Measurements from ENCODE around the gene EFCAB6. TPM values are rescaled to one million over a fixed set of nuclear protein-coding genes. Genes with fewer than 3 reads are reported as not detected.

Gene EFCAB6
- total and polyA plus RNA-seq, 7 donors, result 0.07 to 0.84 (median 0.50) TPM

DNA sequence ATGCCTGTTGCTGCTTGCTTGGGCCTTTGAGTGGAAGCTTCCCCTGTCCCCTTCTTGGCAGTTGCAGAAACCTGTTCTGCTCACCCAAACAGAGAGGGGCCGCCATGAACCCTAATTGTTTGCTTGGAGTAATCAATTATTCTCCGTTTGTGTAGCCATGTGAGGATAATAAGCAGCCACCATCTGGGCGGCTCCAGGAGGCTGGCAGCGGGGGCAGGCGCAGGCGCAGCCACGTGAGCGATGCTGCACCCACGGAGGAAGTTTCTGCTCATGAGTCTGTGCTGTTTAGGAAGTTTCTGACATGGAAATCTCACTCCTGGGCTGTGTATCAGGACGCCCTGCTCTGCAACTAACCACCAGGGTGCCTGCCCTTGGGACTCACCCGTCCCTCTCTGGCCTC is 310.2 kb downstream of the EFCAB6 start:
- H3K36me3 ChIP-seq (ENCODE audit: insufficient read depth in 1 of 2, low read depth in 1 of 2), result no peaks in the 10 kb centered on the region
- H3K4me1 ChIP-seq, result no peaks in the 10 kb centered on the region
- H3K4me3 ChIP-seq, result no peak overlapping the region
- ATAC-seq, result no peak
- H3K9me3 ChIP-seq, result no peaks in the 10 kb centered on the region
- no peak for TF ChIP-seq CTCF (IDR thresholded peaks at IDR 0.05)
- 65 to 72% (median 68%) methylated on average over 11 of the region's 11 CpGs for WGBS, 3 donors
- H3K27me3 ChIP-seq (ENCODE audit: insufficient read depth in 3 of 3, low read length in 2 of 3), result peaks cover 0 to 7% (median 0%) of the 10 kb centered on the region in 3 donors
- DNase-seq, result no peak
- H3K27ac ChIP-seq, result no peak overlapping the region
- intact Hi-C loops (cut with DNase I), result no loop called here

GRCh38 chr22:43500792-43501785 is 311.0 kb downstream of the EFCAB6 start:
- H3K4me3 ChIP-seq, result no peak overlapping the region
- H3K27ac ChIP-seq, result no peak overlapping the region
- TF ChIP-seq CTCF (IDR thresholded peaks at IDR 0.05), result no peak
- ATAC-seq (no peak), DNase-seq (no peak)
- intact Hi-C loops (cut with DNase I), result no loop called here
- H3K27me3 ChIP-seq (ENCODE audit: insufficient read depth in 3 of 3, low read length in 2 of 3), result peaks cover 0 to 7% (median 0%) of the 10 kb centered on the region in 3 donors
- H3K9me3 ChIP-seq, result no peaks in the 10 kb centered on the region
- H3K36me3 ChIP-seq (ENCODE audit: insufficient read depth in 1 of 2, low read depth in 1 of 2), result no peaks in the 10 kb centered on the region
- no peaks in the 10 kb centered on the region for H3K4me1 ChIP-seq
- 60 to 72% (median 65%) methylated on average over 22 of the region's 22 CpGs for WGBS, 3 donors

GRCh38 chr22:43498856-43499253 is 313.2 kb downstream of the EFCAB6 start:
- 94 to 100% (median 100%) methylated on average over 1 of the region's 1 CpG for WGBS, 3 donors
- intact Hi-C loops (cut with DNase I), result no loop called here
- no peak for TF ChIP-seq CTCF (IDR thresholded peaks at IDR 0.05)
- Histone ChIP-seq H3K27ac (no peak overlapping the region), H3K4me3 (no peak overlapping the region), H3K4me1 (no peaks in the 10 kb centered on the region), H3K9me3 (no peaks in the 10 kb centered on the region), H3K36me3 (ENCODE audit: insufficient read depth in 1 of 2, low read depth in 1 of 2) (no peaks in the 10 kb centered on the region), H3K27me3 (ENCODE audit: insufficient read depth in 3 of 3, low read length in 2 of 3) (peaks cover 0 to 7% (median 0%) of the 10 kb centered on the region in 3 donors)
- ATAC-seq, result no peak
- no peak for DNase-seq

DNA sequence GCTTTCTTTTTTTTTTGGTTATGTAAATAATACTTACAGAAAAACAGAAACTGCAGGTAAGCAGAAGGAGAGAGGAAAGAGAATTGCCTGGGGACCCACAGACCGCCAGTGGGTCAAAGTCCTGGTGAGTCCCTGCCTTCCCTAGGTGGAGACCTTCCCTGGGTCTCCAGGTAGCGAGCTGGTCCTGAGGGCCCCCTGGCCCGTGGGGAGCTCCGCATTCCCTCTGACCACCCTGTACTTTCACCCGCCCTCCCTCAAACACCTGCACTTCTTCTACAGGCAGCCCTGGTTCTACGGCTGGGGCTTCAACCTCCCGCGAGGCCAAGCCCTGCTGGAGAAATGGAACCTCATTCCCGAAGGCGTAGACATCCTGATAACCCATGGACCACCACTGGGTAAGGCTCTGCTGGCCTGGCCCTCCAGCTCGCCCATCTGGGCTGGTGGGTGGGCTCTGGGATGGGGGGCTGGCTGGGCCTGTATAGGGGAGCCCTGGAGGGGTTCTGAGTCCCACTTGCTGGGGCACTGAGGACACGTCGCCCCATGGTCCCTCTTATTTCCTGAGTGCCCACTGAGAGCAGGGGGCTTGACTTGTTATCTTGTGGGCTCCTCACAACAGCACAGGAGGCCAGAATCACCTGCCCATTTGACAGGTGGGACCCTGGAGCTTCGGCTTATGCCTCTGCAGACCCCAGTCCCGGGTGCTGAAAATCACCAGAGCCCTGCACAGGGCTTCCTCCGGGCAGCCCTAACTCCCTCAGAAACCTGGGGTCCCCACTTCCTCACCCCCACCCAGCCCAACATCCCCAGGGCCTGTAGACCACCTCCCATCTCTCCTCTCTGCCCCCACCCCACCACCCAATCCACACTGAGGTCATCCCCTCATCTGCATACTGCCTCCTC is 313.9 kb downstream of the EFCAB6 start:
- Histone ChIP-seq H3K27ac (no peak overlapping the region), H3K9me3 (no peaks in the 10 kb centered on the region), H3K27me3 (ENCODE audit: insufficient read depth in 3 of 3, low read length in 2 of 3) (peaks cover 0 to 7% (median 2%) of the 10 kb centered on the region in 3 donors), H3K4me3 (no peak overlapping the region), H3K36me3 (ENCODE audit: insufficient read depth in 1 of 2, low read depth in 1 of 2) (no peaks in the 10 kb centered on the region), H3K4me1 (no peaks in the 10 kb centered on the region)
- ATAC-seq, result no peak
- 88 to 90% (median 89%) methylated on average over 15 to 16 of the region's 16 CpGs for WGBS, 3 donors
- intact Hi-C loops (cut with DNase I), result no loop called here
- TF ChIP-seq CTCF (IDR thresholded peaks at IDR 0.05), result no peak
- no peak for DNase-seq

Data from psoas muscle (tissue), 8 donors.